IPS DF 4.7 (cell line): Measurements from ENCODE around the gene AOX1.
"Not testable (repeated sequence)": the region's sequence is repeated elsewhere in the genome, so short reads cannot be mapped to it uniquely, and the experiment has no call there.

Source experiments
- DNase-seq: peaks from one replicate; pipeline ENCODE4 v3.0.0-alpha.2; 2013; ENCODE audit warnings: low spot score; ENCODE audit errors: extremely low read depth

Gene AOX1

DNA sequence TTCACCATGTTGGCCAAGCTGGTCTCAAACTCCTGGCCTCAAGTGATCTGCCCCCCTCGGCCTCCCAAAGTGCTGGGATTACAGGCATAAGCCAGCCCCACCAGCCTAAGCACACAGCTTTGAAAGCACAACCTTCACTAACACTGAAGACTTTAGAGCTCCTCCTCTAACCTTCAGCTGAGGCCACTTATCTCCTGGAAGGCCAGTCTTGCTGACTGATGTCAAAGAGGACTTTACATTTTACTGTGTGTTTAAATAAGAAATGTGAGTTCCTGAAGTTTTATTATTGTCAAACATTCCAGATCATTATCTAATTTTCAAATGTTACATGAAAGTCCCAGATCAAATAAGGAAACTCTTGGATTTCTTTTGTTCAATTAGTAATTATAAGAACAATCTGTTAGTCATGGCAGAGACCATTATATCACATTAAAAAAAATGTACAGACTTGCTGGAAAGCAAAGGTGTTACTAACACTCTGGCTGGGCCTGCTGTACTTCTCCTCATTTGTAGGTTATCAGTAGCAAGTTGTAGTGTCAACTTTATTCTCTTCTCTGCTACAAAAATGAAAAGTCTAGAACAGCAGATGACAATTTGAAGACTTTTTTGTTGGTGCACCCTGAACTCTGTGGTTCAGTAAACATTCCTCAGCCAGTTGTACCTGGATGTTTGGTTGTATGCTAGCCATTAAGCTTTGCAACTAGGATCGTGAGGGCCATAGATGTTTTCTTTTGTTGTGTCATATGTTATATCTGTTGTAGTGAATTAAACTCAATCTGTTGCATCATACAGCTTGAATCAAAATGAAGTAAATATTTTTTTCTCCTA, 80.0 kb downstream of the AOX1 start:
- no peak for DNase-seq

DNA sequence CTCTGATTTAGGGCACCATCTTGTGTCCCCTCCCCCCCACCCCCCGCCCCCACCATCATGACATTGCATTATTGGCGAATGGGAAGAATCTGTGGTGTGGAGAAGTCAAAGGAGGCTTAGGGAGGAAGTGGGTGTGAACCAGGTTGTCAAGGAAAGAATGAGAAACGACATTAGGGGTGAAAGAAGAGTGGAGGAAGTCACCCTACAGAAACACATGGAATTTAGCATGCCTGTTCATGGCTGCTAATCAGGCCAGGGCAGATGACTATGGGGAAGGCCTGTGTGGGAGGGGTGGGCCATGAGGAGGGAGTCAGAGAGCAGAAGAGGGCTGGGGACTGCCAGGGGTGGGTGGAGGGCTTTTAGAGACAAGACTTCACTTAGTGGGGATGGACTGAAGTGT, 81.6 kb downstream of the AOX1 start:
- no peak for DNase-seq

DNA sequence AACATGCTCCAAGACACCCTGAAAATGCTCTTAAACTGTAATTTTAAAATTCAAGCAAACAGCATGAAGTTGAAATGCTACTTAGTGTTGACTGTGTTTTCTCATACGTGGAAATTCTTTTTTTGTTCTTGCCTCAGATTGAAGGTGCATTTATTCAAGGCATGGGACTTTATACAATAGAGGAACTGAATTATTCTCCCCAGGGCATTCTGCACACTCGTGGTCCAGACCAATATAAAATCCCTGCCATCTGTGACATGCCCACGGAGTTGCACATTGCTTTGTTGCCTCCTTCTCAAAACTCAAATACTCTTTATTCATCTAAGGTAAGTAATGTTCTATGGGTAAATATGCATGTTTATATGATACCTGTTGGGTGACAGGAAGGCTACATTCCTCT, 82.7 kb downstream of the AOX1 start:
- no peak for DNase-seq

DNA sequence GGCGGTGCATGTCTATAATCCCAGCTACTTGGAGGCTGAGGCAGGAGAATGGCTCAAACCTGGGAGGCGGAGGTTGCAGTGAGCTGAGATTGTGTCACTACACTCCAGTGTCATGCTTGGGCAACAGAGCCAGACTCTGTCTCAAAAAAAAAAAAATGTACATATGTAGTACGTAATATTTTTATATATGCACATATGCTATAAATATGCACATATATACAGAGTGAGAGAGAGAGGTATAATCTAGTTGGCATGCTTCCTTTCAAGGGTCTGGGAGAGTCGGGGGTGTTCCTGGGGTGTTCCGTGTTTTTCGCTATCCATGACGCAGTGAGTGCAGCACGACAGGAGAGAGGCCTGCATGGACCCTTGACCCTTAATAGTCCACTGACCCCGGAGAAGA, 83.5 kb downstream of the AOX1 start:
- DNase-seq, result no peak

DNA sequence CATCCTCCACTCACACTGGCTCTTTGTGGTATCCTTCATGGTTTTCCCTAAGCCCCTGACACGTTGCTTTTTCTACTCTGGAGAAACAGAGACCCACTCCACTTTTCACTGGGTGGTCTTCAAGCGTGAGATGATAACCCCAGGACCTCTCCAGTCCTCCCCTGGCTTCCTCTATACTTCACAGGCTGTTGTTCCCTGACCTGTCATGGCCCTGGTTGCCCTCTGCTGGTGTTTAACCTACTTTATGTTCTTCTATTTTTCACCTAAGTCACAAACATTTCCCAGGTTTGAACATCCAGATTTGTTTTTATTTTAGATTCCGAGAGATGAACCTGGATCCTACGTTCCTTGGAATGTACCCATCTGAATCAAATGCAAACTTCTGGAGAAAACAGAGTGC, 84.5 kb downstream of the AOX1 start:
- no peak for DNase-seq

DNA sequence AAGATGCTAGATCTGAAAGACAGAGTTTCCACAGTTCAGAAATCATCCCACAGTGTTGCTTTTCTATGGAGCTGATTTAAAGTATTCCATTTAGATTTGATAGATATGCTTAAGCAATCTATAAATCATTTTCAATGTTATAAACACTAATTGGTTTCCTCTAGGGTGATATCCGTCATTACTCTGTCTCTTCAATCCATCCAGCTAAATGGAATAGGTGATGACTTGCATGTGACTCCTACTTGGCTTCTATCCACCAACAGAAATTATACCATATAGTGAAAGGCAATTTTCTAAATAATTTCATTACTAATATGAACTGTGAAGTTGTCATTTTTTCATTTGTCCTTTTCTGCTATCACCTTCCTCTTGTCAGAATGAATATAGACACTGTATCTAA, 84.9 kb downstream of the AOX1 start:
- no peak for DNase-seq

DNA sequence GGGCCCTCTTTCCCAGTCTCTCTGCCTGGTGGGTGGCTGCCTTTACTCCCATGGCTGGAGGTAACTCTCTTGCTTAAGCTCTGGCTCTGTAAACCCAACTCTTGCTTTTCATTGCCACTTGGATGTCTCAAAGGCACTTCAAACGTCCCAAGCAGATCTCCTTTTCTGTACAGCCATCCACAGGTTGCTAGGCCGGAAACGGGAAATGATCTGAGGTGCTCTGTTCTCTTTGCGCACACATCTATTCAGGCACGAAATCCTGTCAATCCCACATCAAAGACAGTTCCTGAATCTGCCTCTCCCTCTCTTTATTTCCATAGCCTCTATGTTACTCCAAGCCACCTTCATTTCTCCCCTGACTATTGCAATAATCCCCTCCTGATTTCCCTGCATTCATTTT, 87.4 kb downstream of the AOX1 start:
- no peak for DNase-seq

DNA sequence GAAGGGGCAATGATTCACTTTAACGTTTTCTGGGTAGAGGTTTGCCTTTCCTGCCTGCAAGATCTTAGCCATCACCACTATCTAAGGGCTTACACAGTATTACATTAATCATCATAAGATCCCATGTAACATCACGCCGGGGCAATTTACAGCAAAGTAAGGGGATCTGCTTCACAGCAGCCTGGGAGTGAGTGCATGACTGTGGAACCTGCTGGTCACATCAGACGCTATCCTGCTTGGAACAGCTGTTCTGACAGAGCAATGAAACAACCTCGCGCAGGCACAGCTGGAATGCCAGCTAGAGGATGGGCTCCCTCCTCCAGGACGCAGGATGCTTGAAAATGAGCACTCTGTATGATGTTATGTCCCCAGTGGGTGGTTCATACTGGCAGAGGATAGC, 89.0 kb downstream of the AOX1 start:
- DNase-seq, result no peak

DNA sequence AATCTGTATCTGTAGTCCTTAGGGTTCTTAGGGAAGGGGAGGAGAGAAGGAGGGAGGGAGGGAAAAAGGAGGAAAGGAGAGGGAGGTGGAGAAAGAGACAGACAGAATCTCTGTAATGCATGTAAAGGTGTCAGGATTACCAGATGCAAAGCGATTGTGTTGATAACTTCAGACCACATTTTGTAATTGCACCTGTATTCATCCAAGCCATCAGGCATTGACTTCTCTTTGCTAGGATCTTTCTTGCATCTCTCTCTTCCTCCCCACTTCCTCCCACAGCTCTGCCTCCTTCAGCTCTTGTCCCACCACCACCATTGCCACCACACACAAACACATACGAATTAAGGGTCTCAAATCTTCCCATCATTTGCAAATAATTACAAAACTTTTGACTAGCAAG, 91.4 kb downstream of the AOX1 start:
- no peak for DNase-seq

DNA sequence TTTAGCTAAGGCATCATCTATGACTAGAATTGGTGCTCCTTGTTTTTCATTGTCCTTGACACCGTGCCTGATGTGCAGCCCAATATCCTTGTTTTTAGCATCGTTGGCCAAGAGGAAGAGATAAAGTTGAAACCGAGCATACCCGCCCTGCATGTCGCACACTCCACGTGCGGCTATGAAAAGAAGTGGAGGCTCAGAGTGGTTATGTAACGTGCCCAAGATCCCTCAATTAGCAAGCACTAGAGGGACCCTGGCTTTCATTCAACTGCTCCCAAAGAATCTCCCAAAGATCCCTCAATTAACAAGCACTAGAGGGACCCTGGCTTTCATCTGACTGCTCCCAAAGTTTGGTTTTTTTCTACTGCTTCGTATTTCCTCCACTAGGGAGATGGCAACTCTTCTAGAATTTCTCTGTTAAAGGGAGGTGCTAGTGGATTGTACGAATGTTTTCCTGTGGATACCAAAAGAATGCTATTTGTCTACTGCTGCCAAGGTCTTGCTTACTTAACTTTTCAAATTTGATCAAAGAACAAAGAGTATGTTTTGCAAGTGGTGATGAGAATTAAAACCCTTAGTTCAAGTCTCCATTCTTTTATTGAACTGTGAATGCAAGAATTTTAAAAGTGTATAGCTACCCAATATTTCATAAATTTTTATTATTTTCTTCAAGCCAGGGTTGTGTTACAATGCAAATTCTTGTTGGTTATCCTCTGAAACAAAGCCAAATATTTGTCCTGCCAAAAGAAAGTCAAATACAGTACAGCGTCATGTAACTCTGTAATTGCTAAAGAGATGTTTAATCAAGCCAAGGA, 92.1 kb downstream of the AOX1 start:
- DNase-seq, result no peak

DNA sequence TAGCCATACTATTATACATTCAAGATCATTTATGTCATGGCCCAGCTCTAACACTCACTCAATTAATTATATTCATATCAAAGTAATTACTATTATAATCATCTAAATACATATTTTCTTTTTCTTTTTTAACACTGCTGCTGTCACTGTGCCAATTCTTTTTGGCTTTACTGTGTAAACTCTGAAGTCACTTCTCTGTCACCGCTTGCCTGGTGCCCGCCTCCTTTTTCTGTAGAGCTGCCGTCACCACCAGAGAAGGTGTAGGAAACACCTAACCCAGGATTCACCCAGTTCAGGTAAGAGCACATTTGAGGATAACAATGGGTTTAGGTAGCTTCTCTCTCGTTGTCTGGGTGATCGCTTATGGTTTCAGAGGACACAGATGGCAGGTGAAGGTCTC, 93.3 kb downstream of the AOX1 start:
- DNase-seq, result no peak

DNA sequence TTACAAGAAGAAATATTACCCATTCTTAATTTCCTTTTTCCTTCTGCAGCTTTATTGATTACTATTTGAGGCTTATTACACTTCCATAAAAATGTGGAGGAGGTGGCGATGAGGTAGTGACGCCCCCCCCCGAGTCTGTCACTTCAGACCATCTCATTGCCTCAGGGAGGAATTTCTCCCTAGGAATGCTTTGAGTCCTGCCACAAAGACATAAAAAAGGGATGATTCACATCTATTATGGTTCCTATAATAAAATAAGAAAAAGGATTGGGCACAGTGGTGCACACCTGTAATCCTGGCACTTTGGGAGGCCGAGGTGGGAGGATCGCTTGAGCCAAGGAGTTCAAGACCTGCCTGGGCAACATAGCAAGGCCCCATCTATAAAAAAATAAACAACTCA, 93.7 kb downstream of the AOX1 start:
- no peak for DNase-seq

DNA sequence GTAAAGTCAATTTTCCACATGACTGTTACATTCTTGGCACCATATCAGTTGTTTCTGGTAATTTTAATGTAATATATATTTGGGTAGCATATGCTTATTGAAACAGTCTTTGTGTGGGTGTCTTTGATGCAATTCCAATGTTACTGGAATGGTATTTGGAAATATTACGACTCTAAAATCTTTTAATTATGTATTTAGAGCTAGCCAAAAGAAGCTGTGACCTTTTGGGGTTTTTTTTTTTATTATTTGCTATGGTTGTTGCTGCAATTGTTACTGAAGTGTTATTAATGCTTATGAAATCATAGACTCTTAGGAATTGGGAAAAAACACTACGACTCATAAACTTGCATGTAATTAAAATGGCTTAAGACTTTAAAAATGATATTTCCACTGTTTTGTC, 95.9 kb downstream of the AOX1 start:
- no peak for DNase-seq

DNA sequence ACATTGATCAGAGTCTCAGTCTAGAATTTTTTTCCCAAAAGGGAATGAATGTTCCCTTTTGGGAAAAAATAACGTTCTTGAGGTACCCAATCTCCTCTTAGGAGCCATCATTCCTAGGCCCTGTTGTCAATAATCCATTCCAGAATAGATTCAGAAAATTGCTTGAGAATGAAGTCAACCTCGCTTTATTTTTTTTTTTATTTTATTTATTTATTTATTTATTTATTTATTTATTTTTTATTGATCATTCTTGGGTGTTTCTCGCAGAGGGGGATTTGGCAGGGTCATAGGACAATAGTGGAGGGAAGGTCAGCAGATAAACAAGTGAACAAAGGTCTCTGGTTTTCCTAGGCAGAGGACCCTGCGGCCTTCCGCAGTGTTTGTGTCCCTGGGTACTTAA, 96.6 kb downstream of the AOX1 start:
- not testable (repeated sequence) for DNase-seq

DNA sequence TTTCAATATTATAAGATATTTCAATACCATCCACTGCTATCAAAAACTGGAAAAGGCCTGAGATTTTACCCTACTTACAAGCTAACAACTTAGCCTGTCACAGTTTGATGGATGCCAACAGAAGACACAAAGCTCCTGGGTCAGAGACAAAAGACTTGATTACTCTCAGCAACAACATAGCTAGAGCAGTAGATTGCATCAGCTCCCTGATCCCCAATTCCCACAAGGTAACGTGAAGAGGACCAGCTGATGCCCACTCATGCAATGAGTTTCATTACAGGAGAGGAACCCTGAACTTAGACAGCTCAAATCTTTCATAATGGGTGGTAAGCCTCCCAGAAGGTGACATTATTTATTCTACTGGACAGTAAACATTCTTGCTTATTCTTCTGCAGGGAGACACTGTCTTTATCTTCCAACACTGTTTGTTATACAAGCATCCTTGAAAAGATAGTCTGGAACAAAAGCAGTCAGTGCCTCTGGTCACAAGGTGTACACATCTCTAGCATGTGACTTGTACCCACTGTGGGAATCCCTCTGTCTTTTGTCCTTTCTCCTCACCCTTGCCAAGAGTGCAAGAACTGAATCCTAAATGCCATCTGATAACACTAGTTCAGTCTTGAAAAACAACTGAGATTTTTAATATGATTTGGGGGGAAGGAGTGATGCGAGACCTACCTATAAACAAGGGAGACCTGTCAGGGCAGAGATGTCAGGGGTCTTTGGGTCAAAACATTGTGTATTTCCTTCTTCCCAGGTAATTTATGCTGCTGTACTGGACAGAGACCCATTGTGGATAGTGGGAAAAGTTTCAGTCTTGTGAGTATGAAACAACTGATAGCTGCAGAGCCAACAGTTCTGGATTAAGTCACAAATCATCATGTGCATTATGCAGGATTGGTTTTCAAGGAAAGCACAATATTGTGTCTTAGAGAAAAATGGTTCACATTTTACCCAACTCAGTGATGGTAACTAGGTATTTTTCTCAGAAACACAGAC, 102.4 kb downstream of the AOX1 start:
- DNase-seq, result no peak

DNA sequence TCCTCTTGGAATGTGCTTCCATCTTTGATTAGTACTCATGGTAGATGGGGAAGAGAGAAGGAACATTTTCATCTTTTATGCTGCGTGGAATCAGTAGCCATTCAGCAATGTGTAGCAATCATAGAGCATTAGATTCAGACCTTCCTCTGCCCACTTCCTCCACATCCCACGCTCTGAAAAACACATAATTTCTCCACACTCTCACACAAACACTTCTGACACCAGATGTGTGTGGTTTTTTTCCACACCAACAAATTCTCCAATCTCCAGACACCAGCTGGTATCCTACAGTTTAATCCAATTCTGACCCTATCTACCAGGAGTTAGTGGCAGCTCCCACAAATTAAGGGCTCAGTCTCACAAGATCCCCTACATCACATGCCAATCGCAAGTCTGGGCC, 103.3 kb downstream of the AOX1 start:
- no peak for DNase-seq

DNA sequence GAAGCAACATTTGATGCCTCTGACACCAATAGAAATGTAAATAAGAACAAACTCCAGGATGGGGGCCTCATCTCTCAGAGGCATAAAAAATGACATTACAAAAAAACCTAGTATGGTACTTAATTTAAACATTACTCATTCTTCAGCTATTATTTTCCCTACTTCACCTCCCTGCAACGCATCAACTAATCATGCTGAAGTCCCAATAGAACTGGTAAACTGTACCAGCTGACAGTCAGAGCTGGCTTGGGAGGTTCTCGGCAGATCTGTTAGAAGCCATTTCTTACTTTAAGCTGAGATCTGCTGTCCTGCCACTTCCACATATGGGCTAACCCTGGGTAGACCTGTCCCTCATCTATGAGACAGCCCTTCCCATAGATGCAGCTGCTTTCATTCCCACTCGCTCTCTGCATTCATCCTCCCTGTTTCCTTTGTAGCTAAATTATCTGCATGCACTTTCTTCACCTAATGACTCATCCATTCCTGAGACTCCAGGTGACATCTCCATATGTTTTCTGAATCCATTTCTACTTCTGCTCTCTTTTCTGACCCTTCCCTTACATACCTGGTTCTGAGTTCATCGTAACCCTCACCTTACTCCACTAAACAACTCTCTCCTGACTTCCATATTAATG, 108.1 kb downstream of the AOX1 start:
- DNase-seq, result no peak

DNA sequence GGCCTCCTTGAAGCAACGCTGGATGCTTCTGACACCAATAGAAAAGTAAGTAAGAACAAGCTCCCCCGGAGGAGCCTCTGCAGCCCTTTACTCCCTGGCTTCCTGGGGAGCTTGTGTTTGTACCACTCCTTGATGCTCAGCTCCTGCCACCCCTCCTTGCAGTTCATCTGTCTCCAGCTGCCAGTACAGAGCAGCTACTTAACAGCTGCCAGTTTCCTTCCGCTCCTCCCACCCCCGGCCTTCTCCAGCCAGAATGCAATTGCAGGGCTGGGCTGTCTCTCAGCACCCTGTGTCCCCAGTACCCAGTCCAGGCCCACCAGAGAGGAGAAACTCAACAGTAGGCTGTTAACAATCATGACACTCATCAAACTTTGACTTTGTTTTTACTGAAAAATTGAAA, 109.4 kb downstream of the AOX1 start:
- no peak for DNase-seq

DNA sequence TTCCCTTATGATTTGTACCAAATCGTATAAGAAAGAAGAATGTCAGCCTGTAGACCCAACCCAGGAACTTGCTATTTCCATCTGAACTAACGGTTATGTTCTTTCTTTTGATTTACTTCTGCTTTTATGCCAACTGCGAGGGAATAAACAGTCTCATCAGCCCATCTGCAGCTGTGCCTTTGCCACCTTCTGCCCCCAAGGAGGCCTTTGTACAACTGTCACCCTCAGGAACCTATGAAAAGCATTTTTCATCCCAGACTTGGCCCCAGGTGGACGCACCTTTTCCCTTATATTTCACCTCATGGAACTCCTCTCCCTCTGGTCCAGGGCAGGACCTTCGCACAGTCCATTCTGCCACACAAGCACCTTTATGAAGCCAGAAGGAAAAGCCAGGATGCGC, 109.8 kb downstream of the AOX1 start:
- DNase-seq, result no peak

DNA sequence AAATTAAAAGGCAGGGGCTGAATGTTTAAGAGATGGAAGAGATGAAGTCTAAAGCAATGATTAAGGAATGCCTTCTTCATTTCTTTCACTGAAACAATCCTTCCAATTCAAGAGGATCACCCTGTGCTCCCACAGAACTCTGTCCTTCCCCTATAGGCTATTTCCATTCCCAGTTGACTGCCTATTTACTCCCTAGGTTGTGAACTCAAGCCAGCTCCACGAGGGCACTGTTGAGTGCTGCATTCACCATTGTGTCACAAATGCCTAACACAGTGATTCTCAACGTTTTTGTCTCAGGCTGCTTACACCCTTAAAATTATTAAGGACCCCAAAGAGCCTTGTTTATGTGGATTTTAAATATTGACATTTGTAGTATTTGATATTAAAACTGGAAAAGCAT, 112.4 kb downstream of the AOX1 start:
- no peak for DNase-seq

DNA sequence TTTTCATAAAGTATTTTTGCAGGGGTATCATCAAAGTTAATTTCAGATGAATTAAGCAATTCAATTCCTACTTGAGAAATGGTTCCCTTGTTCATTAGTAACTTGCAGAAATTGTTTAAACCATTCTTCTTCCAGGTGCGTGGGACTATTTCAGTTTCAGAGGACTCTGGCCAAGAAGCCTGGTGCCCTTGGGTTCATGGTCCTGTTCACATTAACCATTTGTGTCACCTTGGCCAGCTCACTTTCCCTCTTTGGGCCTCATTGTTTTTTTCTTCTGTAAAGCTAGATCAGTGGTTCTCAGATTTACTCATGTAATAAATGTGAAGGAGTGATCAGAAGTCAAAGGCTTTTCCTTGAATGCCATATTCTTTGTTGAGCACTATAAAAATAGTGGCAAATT, 113.5 kb downstream of the AOX1 start:
- DNase-seq, result no peak
